GM13976 (cell line): ENCODE results near the gene SLC35C1.

Experiments used
- DNase-seq: peaks from one replicate; pipeline ENCODE4 v3.0.0; 2012; ENCODE audit warnings: low spot score
- CTCF ChIP-seq: IDR thresholded peaks from 2 replicates; pipeline ENCODE4 v1.5.1; 2012; ENCODE audit warnings: borderline replicate concordance, mild to moderate bottlenecking; ENCODE audit not compliant: insufficient read depth; ENCODE audit errors: extremely low read depth, missing control alignments, control extremely low read depth
- in situ Hi-C: fragments of 300-500 bp; cut with MboI; formaldehyde crosslinking; loops from one replicate; pipeline ENCODE4 v1.12.0; 2022; ENCODE audit warnings: low sequenced_read_pairs, mixed read lengths, inconsistent platforms; ENCODE audit not compliant: unreplicated experiment

SLC35C1 gene

DNA sequence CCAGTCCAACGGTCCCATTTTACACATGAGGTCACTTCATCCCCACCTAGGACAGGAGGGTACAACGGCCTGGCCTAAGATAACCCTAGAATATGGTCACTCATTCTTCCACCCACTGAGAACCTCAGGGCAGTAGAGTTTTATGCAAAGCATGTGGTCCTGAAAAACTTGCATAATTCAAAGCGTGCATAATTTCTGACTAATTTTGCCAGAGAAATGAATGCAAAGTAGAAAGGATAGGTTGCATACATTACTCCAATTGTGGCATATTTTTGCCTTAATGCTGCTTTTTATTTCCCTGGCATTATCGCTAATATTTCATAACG is 32.5 kb upstream of the SLC35C1 start:
- no peak for DNase-seq
- in situ Hi-C loops, result loop anchor here (25.0 kb wide), 1 partner anchor 410 kb away; no protein-coding TSS in a partner anchor
- TF ChIP-seq CTCF, result no peak

GRCh38 chr11:45772986-45773785 is 31.8 kb upstream of the SLC35C1 start:
- in situ Hi-C loops, result loop anchor here (25.0 kb wide), 1 partner anchor 411 kb away; no protein-coding TSS in a partner anchor
- no peak for TF ChIP-seq CTCF
- no peak for DNase-seq

DNA sequence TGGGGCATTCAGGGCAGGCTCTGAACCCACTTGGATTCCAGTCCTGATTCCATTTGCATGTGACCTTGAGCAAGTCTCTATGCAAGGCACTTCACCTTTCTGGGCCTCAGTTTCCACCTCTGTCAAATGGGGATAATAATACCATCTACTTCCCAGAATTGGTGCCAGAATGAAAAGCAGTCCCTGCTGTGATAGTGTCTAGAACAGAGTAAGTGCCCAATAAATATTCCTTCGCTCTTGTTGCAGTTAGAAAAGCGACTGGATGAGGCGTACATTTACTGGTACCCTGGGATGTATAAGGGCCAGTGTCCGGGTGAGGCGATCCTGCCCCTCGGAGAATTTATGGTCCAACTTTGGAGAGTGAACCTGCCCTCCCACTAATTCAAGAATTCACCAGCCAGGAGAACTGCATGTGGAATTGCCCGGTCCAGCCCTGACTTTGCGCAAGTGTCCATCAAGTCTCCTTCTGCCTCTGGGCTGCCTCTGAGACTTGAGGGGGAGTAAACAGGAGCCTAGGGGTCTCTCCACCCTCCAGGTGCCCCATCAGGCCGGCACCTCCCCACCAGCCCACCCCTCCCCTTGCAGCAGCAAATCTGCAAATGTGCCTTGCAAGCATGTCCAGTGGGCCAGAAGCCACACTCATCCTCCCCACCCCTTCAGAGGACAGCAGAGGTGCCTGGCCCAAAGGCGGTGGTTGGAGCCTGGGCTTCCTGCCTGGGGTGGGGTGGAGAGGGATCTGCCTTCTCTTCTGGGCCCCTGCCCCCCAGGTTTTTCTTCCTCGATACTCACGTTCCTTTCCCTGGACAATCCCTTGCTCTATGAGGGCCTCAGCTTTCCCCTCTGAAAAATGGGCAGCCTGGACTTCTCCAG is 30.9 kb upstream of the SLC35C1 start:
- no peak for DNase-seq
- no peak for TF ChIP-seq CTCF
- in situ Hi-C loops, result loop anchor here (25.0 kb wide), 1 partner anchor 412 kb away; no protein-coding TSS in a partner anchor

- no peak for TF ChIP-seq CTCF
- in situ Hi-C loops, result loop anchor here (25.0 kb wide), 1 partner anchor 412 kb away; no protein-coding TSS in a partner anchor
- no peak for DNase-seq
Observed at GRCh38 chr11:45774786-45775185, 30.2 kb upstream of the SLC35C1 start.

GRCh38 chr11:45777127-45777969 is 27.6 kb upstream of the SLC35C1 start:
- in situ Hi-C loops, result no loop called here
- no peak for TF ChIP-seq CTCF
- DNase-seq, result no peak

- in situ Hi-C loops, result no loop called here
- no peak for DNase-seq
- TF ChIP-seq CTCF, result no peak
Observed at GRCh38 chr11:45778341-45778740, 26.6 kb upstream of the SLC35C1 start.
